OCI-M1 (cell line): ENCODE data around the gene GDF10.

Experiments used
- DNase-seq: peaks from one replicate; lab custom pipeline; 2025; lab: John Stamatoyannopoulos, UW

GDF10 gene

DNA sequence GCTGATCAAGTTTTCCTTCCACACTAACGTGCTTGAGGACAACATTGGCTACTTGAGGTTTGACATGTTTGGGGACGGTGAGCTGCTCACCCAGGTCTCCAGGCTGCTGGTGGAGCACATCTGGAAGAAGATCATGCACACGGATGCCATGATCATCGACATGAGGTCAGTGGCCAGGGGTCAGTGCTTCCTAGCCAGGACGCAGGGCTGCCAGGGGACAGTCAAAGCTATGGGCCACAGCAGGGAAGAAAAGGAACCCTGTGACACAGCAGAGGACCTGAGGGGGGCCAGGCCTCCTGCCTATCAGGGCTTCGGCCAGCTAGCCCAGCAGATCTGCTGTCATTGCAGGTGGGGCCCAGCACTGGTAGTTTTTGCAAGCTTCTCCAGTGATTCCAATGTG lies 53.4 kb downstream of the GDF10 start:
- no peak for DNase-seq

- no peak for DNase-seq
Observed at GRCh38 chr10:47354165-47354564, 54.2 kb downstream of the GDF10 start.

DNA sequence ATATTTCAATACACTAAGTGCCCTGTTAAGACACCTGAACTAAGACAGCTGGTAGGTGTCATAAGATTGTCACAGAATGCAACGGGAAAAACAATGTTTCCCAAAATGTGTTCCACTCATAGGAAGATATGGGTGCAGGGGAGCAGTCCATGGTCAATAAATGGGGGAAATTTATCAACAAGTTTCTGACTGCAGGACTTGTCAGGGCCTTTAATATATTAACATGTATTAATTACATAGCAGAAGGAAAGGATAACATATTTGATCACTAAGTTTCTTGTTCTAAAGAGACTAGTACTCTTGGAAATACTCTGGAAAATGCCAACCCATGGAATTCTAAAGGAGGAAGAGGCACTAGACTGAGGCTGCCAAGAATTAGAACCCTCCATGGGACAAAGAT lies 54.9 kb downstream of the GDF10 start:
- DNase-seq, result no peak

GRCh38 chr10:47356708-47357107 lies 56.7 kb downstream of the GDF10 start:
- no peak for DNase-seq

DNA sequence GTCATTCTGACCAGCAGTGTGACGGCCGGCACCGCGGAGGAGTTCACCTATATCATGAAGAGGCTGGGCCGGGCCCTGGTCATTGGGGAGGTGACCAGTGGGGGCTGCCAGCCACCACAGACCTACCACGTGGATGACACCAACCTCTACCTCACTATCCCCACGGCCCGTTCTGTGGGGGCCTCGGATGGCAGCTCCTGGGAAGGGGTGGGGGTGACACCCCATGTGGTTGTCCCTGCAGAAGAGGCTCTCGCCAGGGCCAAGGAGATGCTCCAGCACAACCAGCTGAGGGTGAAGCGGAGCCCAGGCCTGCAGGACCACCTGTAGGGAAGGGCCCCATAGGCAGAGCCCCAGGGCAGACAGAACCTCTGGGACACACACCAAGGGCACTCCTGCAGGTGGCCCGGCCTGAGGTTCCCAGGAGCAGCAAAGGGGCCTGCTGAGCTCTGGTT lies 57.2 kb downstream of the GDF10 start:
- no peak for DNase-seq

DNA sequence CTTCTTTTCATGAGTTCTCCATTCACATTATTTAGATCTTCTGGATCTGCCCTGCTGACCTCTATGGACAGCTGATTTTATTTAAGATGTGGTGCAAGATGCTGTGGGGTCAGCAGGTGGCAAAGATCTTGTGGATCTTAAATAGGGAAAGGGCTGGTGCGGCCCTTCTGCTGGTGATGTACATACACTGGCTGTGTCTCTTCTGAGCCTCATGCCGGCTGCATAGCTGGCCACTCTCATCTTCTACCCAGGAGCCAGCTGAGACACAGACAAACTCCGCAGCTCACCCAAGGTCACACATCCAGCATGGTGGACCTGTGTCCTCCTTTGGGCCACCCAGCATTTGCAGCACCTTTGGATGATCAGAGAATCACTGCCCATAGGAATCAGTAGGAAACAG lies 57.9 kb downstream of the GDF10 start:
- DNase-seq, result no peak

GRCh38 chr10:47358457-47358856 lies 58.5 kb downstream of the GDF10 start:
- no peak for DNase-seq

GRCh38 chr10:47359101-47359500 lies 59.1 kb downstream of the GDF10 start:
- no peak for DNase-seq

GRCh38 chr10:47359626-47360418 lies 59.8 kb downstream of the GDF10 start:
- no peak for DNase-seq

- DNase-seq, result no peak
Observed at GRCh38 chr10:47360419-47361040, 60.5 kb downstream of the GDF10 start.

DNA sequence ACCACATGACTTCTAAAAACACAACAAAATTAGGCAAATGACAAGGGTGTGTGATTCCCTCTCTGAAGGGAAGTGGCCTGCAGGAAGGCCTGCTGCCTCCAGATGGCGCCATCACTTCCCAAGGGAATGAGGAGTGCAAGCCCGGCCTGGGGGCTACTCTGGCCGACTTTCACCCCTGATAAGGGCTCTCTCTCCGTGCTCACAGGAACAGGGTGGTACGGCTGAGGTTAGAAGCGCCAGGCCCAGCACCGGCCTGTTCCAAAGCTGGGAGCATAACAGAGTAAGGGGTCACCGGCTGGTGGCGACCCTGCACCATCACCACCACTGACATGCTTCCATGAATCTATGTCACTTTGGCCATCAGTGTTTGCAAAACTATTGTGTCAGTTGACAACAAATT lies 61.3 kb downstream of the GDF10 start:
- peak; percentile 76 for DNase-seq

DNA sequence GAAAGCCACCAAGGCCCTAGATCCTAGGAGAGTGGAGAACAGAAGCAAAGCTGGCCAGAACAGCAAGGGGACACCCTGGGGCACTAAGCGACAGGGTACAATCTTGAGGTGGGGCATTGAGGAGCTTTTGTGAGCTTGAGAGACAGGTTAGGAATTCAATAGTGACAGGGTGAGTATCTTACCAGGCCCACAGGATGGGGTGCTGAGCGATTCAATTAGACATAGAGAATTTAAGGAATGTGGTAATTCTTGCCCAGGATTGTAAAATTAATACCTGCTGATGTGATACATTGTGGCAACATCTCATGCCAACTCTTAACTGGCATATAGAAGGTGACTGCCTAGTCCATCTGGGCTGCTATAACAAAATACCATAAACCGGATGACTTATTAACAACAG lies 62.2 kb downstream of the GDF10 start:
- DNase-seq, result no peak
